PC-9 (cell line): ENCODE data around the gene RPP25.

Experiments
- EZH2 ChIP-seq: fragments of 200-600 bp; sonication (generic); IDR thresholded peaks from 2 replicates; pipeline ENCODE4 v1.8.0; 2017; ENCODE audit warnings: antibody characterized with exemption, low read depth
- TF ChIP-seq, protein P1 (sequence below): fragments of 200-600 bp; sonication (generic); conservative IDR thresholded peaks from 2 replicates; pipeline ENCODE4 v1.6.1; 2017; ENCODE audit warnings: mixed run types, antibody characterized with exemption, mild to moderate bottlenecking, moderate library complexity

DNA sequence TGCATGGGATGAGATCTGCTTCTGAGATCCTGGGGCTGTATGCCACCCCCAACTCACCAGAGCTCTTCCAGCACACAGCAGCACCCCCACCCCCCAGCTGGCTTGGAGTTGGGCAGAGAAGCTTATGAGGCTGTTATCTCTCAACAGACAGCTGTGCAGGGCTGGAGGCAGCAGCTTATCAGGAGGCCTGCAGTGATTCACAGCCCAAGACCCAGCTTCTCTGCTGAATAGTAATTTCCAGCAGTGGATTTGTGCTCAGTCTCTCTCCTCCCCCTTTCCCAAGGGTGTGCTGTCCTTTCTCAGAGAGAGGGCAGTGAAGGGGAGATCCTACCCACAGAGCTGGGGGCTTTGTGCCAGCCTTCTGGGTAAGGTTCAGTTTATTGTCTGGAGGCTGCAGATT is 2.1 kb downstream of the RPP25 start:
- TF ChIP-seq, protein P1, sequence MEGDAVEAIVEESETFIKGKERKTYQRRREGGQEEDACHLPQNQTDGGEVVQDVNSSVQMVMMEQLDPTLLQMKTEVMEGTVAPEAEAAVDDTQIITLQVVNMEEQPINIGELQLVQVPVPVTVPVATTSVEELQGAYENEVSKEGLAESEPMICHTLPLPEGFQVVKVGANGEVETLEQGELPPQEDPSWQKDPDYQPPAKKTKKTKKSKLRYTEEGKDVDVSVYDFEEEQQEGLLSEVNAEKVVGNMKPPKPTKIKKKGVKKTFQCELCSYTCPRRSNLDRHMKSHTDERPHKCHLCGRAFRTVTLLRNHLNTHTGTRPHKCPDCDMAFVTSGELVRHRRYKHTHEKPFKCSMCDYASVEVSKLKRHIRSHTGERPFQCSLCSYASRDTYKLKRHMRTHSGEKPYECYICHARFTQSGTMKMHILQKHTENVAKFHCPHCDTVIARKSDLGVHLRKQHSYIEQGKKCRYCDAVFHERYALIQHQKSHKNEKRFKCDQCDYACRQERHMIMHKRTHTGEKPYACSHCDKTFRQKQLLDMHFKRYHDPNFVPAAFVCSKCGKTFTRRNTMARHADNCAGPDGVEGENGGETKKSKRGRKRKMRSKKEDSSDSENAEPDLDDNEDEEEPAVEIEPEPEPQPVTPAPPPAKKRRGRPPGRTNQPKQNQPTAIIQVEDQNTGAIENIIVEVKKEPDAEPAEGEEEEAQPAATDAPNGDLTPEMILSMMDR: no peak
- TF ChIP-seq EZH2: no peak
